Body of pancreas (tissue), 4 donors: ENCODE data around the gene DGKI. TPM values are rescaled to one million over a fixed set of nuclear protein-coding genes. Genes with fewer than 3 reads are reported as not detected.
A peak's percentile ranks its signal among the peaks of the same experiment; 100 is the strongest.

Experiments used
- ATAC-seq: fragments of 150-250 bp; one replicate; pipeline ENCODE4 v1.9.1; 2016
- DNase-seq, 4 donors: peaks; one replicate each; pipeline ENCODE4 v3.0.0-alpha.2; 2019
- H3K27ac ChIP-seq, 4 donors: fragments of 200-600 bp; sonication (generic); 1 replicate in 3 of 4; 2 replicates in 1 of 4; pipeline versions ENCODE4 v1.5.1 to v1.6.1; 2016 to 2019; ENCODE audit warnings: mild to moderate bottlenecking in 1 of 4, mixed read lengths in 1 of 4, moderate library complexity in 1 of 4
- H3K27me3 ChIP-seq, 2 donors: fragments of 200-600 bp; sonication (generic); one replicate each; pipeline ENCODE4 v1.6.0; 2016; ENCODE audit warnings: mild to moderate bottlenecking in 1 of 2
- H3K36me3 ChIP-seq, 2 donors: fragments of 200-600 bp; sonication (generic); replicated peaks in 1 of 2; 2 replicates each; pipeline ENCODE4 v1.5.1; 2016; ENCODE audit warnings: low read depth in 2 of 2; ENCODE audit not compliant: insufficient read depth in 1 of 2
- H3K4me1 ChIP-seq: fragments of 200-600 bp; sonication (generic); one replicate; pipeline ENCODE4 v1.6.0; 2016
- H3K4me3 ChIP-seq, 2 donors: fragments of 200-600 bp; sonication (generic); 1 replicate in 1 of 2; 2 replicates in 1 of 2; pipeline ENCODE4 v1.5.1; 2016 to 2019
- H3K9me3 ChIP-seq, 3 donors: fragments of 200-600 bp; sonication (generic); 1 replicate in 2 of 3; 2 replicates in 1 of 3; pipeline ENCODE4 v1.5.1; 2016
- POLR2A ChIP-seq, 3 donors: fragments of 450-650 bp; IDR thresholded peaks; one replicate each; pipeline ENCODE4 v1.6.1; 2016; ENCODE audit warnings: antibody characterized with exemption in 3 of 3, mild to moderate bottlenecking in 2 of 3
- WGBS, 2 donors: methylation state at CpG; one replicate each; pipeline ENCODE4 v1.1.5; 2017; 5-methylcytosine and 5-hydroxymethylcytosine counted together
- intact Hi-C: fragments of 100-400 bp; cut with DNase I; formaldehyde crosslinking; loops from one replicate; pipeline ENCODE4 v1.15.1; 2023
- total RNA-seq, 2 donors: library from RNA; depleted of rRNA; stranded (reverse); fragments of >200 nt; gene quantifications; one replicate each; pipeline ENCODE4 v1.1.0, GENCODE V29; 2016
- TF ChIP-seq, protein P1 (sequence below), 7 experiments: fragments of 450-650 bp in 4 of 7; fragments of 200-600 bp in 3 of 7; sonication (generic) in 3 of 7; IDR thresholded peaks; one replicate each; pipeline ENCODE4 v1.5.1; 2016 to 2019; ENCODE audit warnings: antibody characterized with exemption in 7 of 7

The DGKI gene
- total RNA-seq, 2 donors from 2014 or later = 2.6 TPM; not detected in 1

DNA sequence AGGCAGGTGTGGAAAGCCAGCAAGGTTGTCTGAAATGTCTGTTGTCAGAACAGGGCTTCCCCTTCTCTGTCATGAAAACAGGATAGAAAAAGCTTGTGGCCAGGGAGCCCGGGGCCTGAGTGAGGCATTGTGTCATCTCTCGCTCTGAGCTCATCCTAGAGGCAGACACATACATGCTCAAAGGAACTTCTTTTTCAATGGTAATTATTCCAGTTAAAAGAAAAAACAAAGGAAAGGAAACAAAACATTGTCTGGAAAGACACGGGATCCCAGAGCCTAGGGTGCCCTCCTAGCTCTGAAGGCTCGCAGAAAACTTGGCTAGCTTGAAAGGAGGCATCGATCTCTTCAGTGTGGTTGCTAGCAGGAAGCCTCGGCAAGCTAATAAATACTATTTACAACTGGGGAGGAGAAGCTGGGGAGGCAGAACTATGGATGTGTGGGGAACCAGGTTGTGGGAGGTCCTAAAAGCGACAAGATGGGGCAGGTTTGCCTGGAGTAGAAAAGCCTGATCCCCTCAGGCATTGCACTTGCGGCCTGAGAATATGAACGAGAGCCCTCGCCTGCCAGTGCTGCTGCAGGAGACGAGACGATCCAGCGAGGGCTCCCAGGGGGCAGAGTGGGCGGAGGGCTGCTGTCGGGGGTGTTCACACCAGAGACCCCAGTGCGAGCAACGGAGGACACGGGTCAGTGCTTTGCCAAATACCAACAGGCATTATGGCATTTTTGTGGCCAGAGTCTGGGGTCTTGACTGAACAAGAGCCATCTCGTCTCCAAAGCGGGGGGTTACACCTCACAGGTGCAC, 32.8 kb upstream of the DGKI start:
- no peaks in the 10 kb centered on the region for H3K9me3 ChIP-seq
- intact Hi-C loops = no loop called here
- TF ChIP-seq, protein P1, sequence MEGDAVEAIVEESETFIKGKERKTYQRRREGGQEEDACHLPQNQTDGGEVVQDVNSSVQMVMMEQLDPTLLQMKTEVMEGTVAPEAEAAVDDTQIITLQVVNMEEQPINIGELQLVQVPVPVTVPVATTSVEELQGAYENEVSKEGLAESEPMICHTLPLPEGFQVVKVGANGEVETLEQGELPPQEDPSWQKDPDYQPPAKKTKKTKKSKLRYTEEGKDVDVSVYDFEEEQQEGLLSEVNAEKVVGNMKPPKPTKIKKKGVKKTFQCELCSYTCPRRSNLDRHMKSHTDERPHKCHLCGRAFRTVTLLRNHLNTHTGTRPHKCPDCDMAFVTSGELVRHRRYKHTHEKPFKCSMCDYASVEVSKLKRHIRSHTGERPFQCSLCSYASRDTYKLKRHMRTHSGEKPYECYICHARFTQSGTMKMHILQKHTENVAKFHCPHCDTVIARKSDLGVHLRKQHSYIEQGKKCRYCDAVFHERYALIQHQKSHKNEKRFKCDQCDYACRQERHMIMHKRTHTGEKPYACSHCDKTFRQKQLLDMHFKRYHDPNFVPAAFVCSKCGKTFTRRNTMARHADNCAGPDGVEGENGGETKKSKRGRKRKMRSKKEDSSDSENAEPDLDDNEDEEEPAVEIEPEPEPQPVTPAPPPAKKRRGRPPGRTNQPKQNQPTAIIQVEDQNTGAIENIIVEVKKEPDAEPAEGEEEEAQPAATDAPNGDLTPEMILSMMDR (IDR thresholded peaks at IDR 0.05) = no peak
- TF ChIP-seq POLR2A (IDR thresholded peaks at IDR 0.05) = no peak
- ATAC-seq (no peak), DNase-seq (no peak)
- 83 to 85% methylated on average over 15 to 20 of the region's 20 CpGs for WGBS, 2 donors
- no peak overlapping the region for H3K4me3 ChIP-seq
- H3K27ac ChIP-seq = no peak overlapping the region
- H3K27me3 ChIP-seq = no peaks in the 10 kb centered on the region
- H3K36me3 ChIP-seq = peaks cover 7 to 49% of the 10 kb centered on the region in 2 donors
- no peaks in the 10 kb centered on the region for H3K4me1 ChIP-seq

DNA sequence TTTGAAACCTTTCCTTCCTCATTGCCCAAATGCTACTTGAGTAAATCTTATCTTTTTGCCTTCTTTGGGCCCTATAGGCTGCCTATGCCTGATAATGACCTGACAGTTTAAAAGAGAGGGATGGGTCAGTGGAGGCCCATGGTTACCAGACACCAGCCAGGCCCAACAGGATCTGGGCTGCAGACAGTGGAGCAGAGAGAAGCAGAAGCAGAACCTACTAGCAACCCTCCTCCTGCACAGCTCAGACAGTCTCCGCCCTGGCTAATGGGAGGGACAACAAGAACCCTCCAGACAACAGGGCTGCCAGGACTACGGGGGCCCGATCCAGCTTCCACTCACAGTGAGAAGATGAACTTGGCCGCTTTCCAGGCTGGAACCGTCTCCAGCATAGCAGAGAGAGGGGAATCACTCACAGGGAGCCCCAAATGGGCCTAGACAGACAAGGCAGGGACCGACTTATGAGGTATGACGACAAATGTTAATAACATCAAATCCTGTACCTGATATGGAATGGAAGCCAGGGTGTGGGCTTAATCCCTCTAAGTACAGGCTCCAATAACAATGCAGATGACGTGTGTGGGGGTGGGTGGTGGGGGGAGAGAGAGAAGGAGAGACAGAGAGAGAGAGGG, 31.7 kb upstream of the DGKI start:
- no peaks in the 10 kb centered on the region for H3K27me3 ChIP-seq
- intact Hi-C loops = no loop called here
- no peak overlapping the region for H3K27ac ChIP-seq
- no peaks in the 10 kb centered on the region for H3K4me1 ChIP-seq
- H3K36me3 ChIP-seq = peaks cover 7 to 42% of the 10 kb centered on the region in 2 donors
- 89 to 91% methylated on average over 4 to 8 of the region's 8 CpGs for WGBS, 2 donors
- DNase-seq (peak; percentile 18 to 37 (median 33)), ATAC-seq (peak; percentile 33)
- H3K4me3 ChIP-seq = no peak overlapping the region
- TF ChIP-seq, protein P1 (IDR thresholded peaks at IDR 0.05) = no peak
- TF ChIP-seq POLR2A (IDR thresholded peaks at IDR 0.05) = no peak
- H3K9me3 ChIP-seq = no peaks in the 10 kb centered on the region

DNA sequence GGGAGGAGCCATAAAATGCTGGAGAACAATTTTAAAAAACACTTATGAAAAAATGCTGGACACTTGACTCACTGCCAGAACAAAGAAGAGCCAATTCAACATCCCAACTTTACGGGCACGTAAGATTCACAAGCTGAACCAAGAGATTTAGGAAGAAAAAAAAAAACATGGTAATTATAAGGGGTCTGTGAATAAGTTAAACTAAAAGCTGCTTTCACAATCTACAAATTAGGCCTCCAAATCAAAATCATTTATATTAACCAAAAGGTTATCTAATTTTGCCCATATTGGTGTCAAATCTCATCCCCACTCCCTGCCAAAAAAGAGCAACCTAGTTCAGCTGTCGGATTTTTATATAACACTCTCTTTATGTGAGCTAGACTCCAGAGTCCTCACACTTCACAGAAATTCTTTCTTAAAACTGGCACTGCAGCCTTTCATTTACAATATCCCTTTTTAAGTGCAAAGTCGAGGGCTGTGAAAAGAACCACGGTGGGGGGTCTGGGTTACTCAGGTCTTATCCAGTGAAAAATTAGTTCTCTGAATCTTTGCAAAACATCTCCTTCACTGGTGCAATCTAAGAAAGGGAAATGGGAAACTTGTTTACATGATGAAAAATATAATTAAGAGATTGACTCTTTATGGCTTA, 30.4 kb upstream of the DGKI start:
- no peak overlapping the region for H3K27ac ChIP-seq
- intact Hi-C loops = no loop called here
- H3K27me3 ChIP-seq = no peaks in the 10 kb centered on the region
- TF ChIP-seq POLR2A (IDR thresholded peaks at IDR 0.05) = no peak
- WGBS, 2 donors = 78 to 86% methylated on average over 5 of the region's 5 CpGs
- no peak overlapping the region for H3K4me3 ChIP-seq
- no peaks in the 10 kb centered on the region for H3K9me3 ChIP-seq
- no peaks in the 10 kb centered on the region for H3K4me1 ChIP-seq
- no peak for DNase-seq
- no peak for ATAC-seq
- H3K36me3 ChIP-seq = peaks cover 3 to 34% of the 10 kb centered on the region in 2 donors

DNA sequence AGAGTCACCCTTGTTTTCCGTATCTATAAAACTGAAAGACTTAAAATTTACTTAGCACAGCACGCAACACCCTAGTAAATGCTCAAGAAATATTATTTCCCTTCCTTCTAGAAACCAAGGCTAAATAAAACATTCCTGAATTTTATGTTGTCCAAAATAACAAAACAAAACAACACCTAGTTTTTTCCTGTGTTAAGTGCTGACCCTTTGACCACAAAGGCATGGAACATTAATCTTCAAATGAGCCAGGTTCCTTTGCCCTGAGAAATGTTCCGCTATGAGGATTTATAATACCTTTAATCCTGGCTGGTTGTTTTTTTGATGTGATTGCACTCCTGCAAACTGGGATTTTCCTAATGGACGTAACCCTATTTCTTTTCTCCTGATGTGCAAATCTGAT, 29.0 kb upstream of the DGKI start:
- TF ChIP-seq, protein P1 (IDR thresholded peaks at IDR 0.05) = no peak
- TF ChIP-seq POLR2A (IDR thresholded peaks at IDR 0.05) = no peak
- Histone ChIP-seq H3K9me3 (no peaks in the 10 kb centered on the region), H3K36me3 (peaks cover 0 to 22% of the 10 kb centered on the region in 2 donors), H3K4me3 (no peak overlapping the region), H3K4me1 (no peaks in the 10 kb centered on the region), H3K27ac (no peak overlapping the region), H3K27me3 (no peaks in the 10 kb centered on the region)
- 94 to 95% methylated on average over 4 of the region's 4 CpGs for WGBS, 2 donors
- no peak for DNase-seq
- ATAC-seq = no peak
- intact Hi-C loops = no loop called here
